ENCODE results near the gene MOGAT1.
A peak's percentile ranks its signal among the peaks of the same experiment; 100 is the strongest.

MOGAT1 gene

GRCh38 chr2:222671259-222672067 is at the start of gene MOGAT1:
MOGAT1 (plus strand) TSS chr2:222671658; CDS start chr2:222671786, 128 bp downstream.
- Histone ChIP-seq H3K36me3 (replicated peaks) (no peaks in the 10 kb centered on the region), H3K9me3 (no peaks in the 10 kb centered on the region), H3K4me3 (peak within 1 kb of the TSS; percentile 22), H3K4me1 (no peaks in the 10 kb centered on the region; the same call in 1 of the 2 replicates), H3K27me3 (ENCODE audit: low read depth) (peaks cover 22% of the 10 kb centered on the region)
- DNase-seq (ENCODE audit: low spot score in 2 of 2) = peak in 1 of 2 experiments; percentile 44
- in situ Hi-C loops (cut with MboI; ENCODE audit: low sequenced_read_pairs) = no loop called here

- no peak for DNase-seq (ENCODE audit: low spot score in 2 of 2)
- Histone ChIP-seq H3K4me3 (no peak overlapping the region), H3K36me3 (replicated peaks) (peaks cover 61% of the 10 kb centered on the region), H3K27me3 (ENCODE audit: low read depth) (no peaks in the 10 kb centered on the region), H3K9me3 (no peaks in the 10 kb centered on the region), H3K4me1 (no peaks in the 10 kb centered on the region)
- in situ Hi-C loops (cut with MboI; ENCODE audit: low sequenced_read_pairs) = no loop called here
These were observed 49.6 kb upstream of the MOGAT1 start for GRCh38 chr2:222621893-222622292.

DNA sequence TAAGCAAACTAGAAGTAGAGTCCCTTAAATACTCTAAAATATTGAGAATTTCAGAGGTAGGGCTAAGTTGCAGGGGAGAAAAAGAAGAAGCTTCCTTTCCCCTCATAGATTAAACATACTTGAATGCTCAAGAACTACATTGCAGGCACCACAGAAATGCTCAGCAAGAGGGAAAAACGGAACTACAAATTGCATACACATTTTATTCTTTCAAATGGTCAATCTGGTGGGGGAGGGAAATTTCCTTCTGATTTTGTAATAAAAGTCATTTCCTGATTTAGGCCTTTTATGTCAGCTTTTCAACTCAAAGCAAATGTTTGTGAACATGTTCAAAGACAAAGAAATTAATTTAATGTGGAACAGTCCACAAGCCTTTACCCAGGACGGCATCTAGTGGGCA is 48.5 kb upstream of the MOGAT1 start:
- no peaks in the 10 kb centered on the region for H3K27me3 ChIP-seq (ENCODE audit: low read depth)
- peaks cover 67% of the 10 kb centered on the region for H3K36me3 ChIP-seq (replicated peaks)
- H3K4me1 ChIP-seq = no peaks in the 10 kb centered on the region
- H3K9me3 ChIP-seq = no peaks in the 10 kb centered on the region
- no peak for DNase-seq (ENCODE audit: low spot score in 2 of 2)
- no peak overlapping the region for H3K4me3 ChIP-seq
- in situ Hi-C loops (cut with MboI; ENCODE audit: low sequenced_read_pairs) = no loop called here

GRCh38 chr2:222623756-222624309 is 47.6 kb upstream of the MOGAT1 start:
- DNase-seq (ENCODE audit: low spot score in 2 of 2) = no peak
- H3K36me3 ChIP-seq (replicated peaks) = peaks cover 73% of the 10 kb centered on the region

DNA sequence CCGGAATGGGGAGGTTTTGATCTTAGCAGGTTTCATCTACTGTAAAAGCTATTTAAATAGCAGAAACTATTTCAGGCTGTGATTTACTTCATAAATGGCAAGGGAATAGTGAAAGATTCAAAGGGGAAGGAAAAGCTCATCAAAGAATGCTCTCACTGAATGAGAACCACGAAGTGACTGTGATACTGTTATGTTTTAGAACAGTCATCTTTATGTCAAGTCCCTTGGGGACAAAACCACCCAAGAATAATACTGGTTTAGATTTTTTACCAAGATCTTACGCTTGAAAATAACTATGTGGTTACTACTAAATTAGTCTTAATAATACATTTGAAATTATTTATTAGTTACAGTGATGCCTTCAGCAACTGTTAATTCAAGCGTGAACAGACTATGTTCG is 43.7 kb upstream of the MOGAT1 start:
- in situ Hi-C loops (cut with MboI; ENCODE audit: low sequenced_read_pairs) = no loop called here
- no peaks in the 10 kb centered on the region for H3K9me3 ChIP-seq
- H3K4me3 ChIP-seq = no peak overlapping the region
- no peak for DNase-seq (ENCODE audit: low spot score in 2 of 2)
- H3K4me1 ChIP-seq = no peaks in the 10 kb centered on the region
- H3K36me3 ChIP-seq (replicated peaks) = peaks cover 83% of the 10 kb centered on the region
- H3K27me3 ChIP-seq (ENCODE audit: low read depth) = no peaks in the 10 kb centered on the region

More at GRCh38 chr2:222623756-222624309, 47.6 kb upstream of the MOGAT1 start:
- in situ Hi-C loops (cut with MboI; ENCODE audit: low sequenced_read_pairs) = no loop called here
- H3K9me3 ChIP-seq = no peaks in the 10 kb centered on the region
- no peaks in the 10 kb centered on the region for H3K4me1 ChIP-seq
- no peak overlapping the region for H3K4me3 ChIP-seq
- no peaks in the 10 kb centered on the region for H3K27me3 ChIP-seq (ENCODE audit: low read depth)

- no peaks in the 10 kb centered on the region for H3K27me3 ChIP-seq (ENCODE audit: low read depth)
- in situ Hi-C loops (cut with MboI; ENCODE audit: low sequenced_read_pairs) = no loop called here
These were observed 36.2 kb upstream of the MOGAT1 start for GRCh38 chr2:222635295-222635694.

DNA sequence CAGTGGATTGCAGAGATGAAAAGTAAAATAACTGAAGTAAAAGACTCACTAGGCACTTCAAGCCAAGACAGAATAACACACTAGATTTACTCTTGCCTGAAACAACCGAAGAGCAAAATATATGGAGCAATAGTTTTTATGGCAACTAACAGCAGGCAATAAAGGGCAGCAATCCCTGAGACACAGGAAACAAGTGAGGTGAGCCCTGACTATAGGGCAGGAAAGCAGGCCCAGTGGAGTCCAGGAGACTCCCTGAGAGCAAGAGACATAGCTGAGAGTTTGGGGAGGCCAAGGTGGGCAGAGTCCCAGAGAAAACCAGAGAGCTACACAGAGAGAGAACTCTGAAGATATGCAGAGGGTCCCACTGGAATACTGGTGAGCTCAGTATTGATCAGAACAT is 34.4 kb upstream of the MOGAT1 start:
- no peaks in the 10 kb centered on the region for H3K9me3 ChIP-seq
- in situ Hi-C loops (cut with MboI; ENCODE audit: low sequenced_read_pairs) = no loop called here
- no peak overlapping the region for H3K4me3 ChIP-seq
- H3K36me3 ChIP-seq (replicated peaks) = peaks cover 72% of the 10 kb centered on the region
- H3K4me1 ChIP-seq = no peaks in the 10 kb centered on the region
- no peaks in the 10 kb centered on the region for H3K27me3 ChIP-seq (ENCODE audit: low read depth)
- DNase-seq (ENCODE audit: low spot score in 2 of 2) = no peak

More at GRCh38 chr2:222635295-222635694, 36.2 kb upstream of the MOGAT1 start:
- no peak for DNase-seq (ENCODE audit: low spot score in 2 of 2)
- Histone ChIP-seq H3K4me1 (no peaks in the 10 kb centered on the region), H3K4me3 (no peak overlapping the region), H3K36me3 (replicated peaks) (peaks cover 82% of the 10 kb centered on the region), H3K9me3 (no peaks in the 10 kb centered on the region)

DNA sequence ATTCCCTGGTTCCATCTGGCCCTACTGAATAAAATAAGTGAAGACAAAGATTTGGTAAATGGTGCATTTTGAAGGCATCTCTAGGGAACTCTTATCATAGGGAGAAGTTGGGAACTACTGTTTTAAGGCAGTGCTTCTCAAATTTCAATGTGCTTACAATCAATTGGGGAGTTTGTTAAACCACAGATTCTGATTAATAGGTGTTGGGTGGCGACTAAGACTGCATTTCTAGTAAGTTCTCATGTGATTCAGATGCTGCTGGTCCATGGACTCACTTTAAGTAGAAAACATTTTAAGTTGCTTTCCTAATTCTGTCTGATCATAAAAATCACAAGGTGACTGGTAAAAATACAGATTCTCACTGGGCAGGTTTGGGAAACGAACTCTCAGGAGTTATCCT is 30.1 kb upstream of the MOGAT1 start:
- in situ Hi-C loops (cut with MboI; ENCODE audit: low sequenced_read_pairs) = no loop called here
- Histone ChIP-seq H3K27me3 (ENCODE audit: low read depth) (no peaks in the 10 kb centered on the region), H3K9me3 (no peaks in the 10 kb centered on the region), H3K4me1 (no peaks in the 10 kb centered on the region), H3K36me3 (replicated peaks) (peaks cover 61% of the 10 kb centered on the region), H3K4me3 (no peak overlapping the region)
- DNase-seq (ENCODE audit: low spot score in 2 of 2) = no peak

DNA sequence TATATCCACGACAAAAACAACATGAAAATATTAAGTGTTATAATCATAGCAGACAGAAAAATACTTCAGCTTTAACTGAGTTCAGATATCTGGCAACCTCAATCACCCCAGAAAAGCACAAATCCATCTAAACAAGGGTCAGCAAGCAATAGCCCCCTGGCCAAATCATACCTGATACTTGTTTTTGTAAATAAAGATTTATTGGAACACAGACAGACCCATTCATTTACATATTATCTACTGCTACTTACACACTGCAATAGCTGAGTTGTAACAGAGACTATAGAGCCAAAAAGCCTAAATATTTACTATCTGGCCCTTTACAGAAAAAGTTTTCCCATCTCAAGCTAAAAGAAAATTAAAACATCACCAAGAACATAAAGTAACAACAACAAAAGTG is 28.3 kb upstream of the MOGAT1 start:
- H3K27me3 ChIP-seq (ENCODE audit: low read depth) = no peaks in the 10 kb centered on the region
- in situ Hi-C loops (cut with MboI; ENCODE audit: low sequenced_read_pairs) = no loop called here
- H3K4me1 ChIP-seq = no peaks in the 10 kb centered on the region
- H3K4me3 ChIP-seq = no peak overlapping the region
- DNase-seq (ENCODE audit: low spot score in 2 of 2) = no peak
- H3K9me3 ChIP-seq = no peaks in the 10 kb centered on the region
- H3K36me3 ChIP-seq (replicated peaks) = peaks cover 58% of the 10 kb centered on the region

GRCh38 chr2:222646008-222646407 is 25.4 kb upstream of the MOGAT1 start:
- no peaks in the 10 kb centered on the region for H3K9me3 ChIP-seq
- H3K4me1 ChIP-seq = no peaks in the 10 kb centered on the region
- DNase-seq (ENCODE audit: low spot score in 2 of 2) = no peak
- in situ Hi-C loops (cut with MboI; ENCODE audit: low sequenced_read_pairs) = no loop called here
- H3K27me3 ChIP-seq (ENCODE audit: low read depth) = no peaks in the 10 kb centered on the region
- H3K4me3 ChIP-seq = no peak overlapping the region
- H3K36me3 ChIP-seq (replicated peaks) = peaks cover 57% of the 10 kb centered on the region

- H3K36me3 ChIP-seq (replicated peaks) = peaks cover 36% of the 10 kb centered on the region
- no peak for DNase-seq (ENCODE audit: low spot score in 2 of 2)
- H3K27me3 ChIP-seq (ENCODE audit: low read depth) = no peaks in the 10 kb centered on the region
- H3K9me3 ChIP-seq = no peaks in the 10 kb centered on the region
- no peak overlapping the region for H3K4me3 ChIP-seq
- in situ Hi-C loops (cut with MboI; ENCODE audit: low sequenced_read_pairs) = no loop called here
- peaks cover 9% of the 10 kb centered on the region for H3K4me1 ChIP-seq
These were observed 21.7 kb upstream of the MOGAT1 start for GRCh38 chr2:222649801-222650200.

GRCh38 chr2:222651718-222652418 is 19.6 kb upstream of the MOGAT1 start:
- Histone ChIP-seq H3K4me1 (peaks cover 11% of the 10 kb centered on the region), H3K4me3 (no peak overlapping the region), H3K27me3 (ENCODE audit: low read depth) (no peaks in the 10 kb centered on the region), H3K36me3 (replicated peaks) (peaks cover 30% of the 10 kb centered on the region), H3K9me3 (no peaks in the 10 kb centered on the region)
- in situ Hi-C loops (cut with MboI; ENCODE audit: low sequenced_read_pairs) = no loop called here
- DNase-seq (ENCODE audit: low spot score in 2 of 2) = no peak

DNA sequence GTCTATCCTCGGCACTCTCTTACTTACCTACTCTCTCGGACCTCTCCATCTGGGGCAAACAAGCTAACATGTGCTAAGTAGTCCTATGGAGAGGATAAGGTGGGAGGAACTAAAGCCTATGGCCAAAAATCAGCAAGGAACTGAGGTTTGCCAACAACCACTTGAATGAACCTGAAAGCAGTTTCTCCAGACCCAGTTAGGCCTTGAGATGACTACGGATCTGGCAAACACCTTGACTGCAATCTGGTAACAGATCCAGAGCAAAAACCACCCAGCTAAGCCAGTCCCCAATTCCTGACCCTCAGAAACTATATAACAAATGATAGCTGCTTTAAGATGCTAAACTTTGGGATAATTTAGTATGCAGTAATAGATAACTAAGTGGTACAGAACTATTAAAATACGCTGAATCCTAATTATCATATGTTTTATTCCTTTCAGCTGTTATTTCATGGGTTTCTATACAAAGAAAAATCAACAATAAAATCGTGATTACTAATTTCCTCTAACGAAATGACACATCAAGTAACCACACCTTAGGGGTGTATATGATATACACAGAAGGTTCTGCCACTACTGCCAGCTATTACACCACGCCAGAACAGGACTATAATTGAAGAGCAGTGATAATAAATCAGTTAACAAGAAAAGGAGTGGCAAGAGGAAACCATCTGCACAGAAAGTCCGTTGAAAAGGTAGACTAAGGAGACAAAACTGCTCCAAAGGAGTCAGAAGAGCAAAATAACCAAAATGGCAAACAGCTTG is 18.8 kb upstream of the MOGAT1 start:
- Histone ChIP-seq H3K4me1 (peaks cover 13% of the 10 kb centered on the region), H3K4me3 (no peak overlapping the region), H3K36me3 (replicated peaks) (peaks cover 26% of the 10 kb centered on the region), H3K9me3 (no peaks in the 10 kb centered on the region), H3K27me3 (ENCODE audit: low read depth) (no peaks in the 10 kb centered on the region)
- in situ Hi-C loops (cut with MboI; ENCODE audit: low sequenced_read_pairs) = no loop called here
- DNase-seq (ENCODE audit: low spot score in 2 of 2) = no peak
